HG02938 (cell line): ENCODE data around the gene MDGA2.
"Not testable (repeated sequence)": the region's sequence is repeated elsewhere in the genome, so short reads cannot be mapped to it uniquely, and the experiment has no call there.

Experiments used
- ATAC-seq: cut with Tn5 transposase; IDR thresholded peaks from one replicate; pipeline ENCODE4 v1.9.1; 2021; ENCODE audit warnings: mild to moderate bottlenecking, moderate library complexity; ENCODE audit not compliant: unreplicated experiment

Gene MDGA2

DNA sequence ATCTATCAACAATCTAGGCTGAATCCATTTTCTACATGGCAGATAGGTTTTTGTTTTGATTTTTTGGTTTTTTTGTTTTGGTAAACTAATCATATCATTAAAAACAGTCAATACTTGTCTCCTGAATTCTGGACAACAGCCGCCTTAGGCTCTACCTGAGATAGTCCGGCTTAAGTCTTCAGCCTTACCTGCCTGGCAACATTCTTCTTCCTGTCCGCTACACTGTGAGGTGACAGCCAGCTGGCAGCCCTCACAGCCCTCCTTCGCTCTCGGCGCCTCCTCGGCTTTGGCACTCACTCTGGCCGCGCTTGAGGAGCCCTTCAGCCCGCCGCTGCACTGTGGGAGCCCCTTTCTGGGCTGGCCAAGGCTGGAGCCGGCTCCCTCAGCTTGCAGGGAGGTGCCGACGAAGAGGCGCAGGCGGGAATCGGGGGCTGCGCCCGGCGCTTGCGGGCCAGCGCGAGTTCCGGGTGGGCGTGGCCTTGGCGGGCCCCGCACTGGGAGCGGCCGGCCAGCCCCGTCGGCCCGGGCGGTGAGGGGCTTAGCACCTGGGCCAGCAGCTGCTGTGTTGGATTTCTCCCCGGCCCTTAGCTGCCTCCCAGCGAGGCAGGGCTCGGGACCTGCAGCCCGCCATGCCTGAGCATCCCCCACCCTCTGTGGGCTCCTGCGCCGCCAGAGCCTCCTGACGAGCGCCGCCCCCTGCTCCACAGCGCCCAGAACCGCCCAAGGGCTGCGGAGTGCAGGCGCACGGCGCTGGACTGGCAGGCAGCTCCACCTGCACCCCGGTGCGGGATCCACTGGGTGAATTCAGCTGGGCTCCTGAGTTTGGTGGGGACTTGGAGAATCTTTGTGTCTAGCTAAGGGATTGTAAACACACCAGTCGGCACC is 49.0 kb downstream of the MDGA2 start:
- ATAC-seq = no peak

DNA sequence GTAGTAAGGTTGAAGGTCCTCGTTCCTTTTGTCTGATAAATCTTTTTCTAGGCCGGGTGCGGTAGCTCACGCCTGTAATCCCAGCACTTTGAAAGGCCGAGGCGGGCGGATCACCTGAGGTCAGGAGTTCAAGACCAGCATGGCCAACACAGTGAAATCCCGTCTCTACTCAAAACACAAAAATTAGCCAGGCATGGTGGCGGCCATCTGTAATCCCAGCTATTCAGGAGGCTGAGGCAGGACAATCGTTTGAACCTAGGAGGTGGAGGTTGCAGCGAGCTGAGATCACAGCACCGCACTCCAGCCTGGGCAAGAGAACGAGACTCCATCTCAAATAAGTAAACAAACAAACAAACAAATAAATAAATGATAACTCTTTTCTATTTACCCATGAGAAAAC is 51.3 kb downstream of the MDGA2 start:
- ATAC-seq = not testable (repeated sequence)

DNA sequence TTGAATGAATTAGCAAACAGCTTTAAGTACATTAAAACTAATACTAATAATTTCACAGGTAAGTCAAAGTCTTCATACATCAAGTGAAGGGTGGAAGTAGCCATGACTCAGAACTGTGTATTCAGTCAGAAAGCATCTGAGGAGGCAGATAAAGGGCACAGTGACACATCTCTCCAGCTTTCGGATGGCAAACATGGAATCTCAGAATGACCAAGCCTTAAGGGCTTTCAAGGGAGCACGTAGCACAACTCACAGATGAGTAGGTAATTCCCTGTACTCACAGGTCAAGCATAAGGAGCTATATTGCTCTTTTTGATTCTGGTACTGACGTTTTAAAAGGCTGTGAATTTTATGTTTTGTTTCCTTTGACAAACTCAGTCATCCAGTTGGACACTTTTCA is 56.0 kb downstream of the MDGA2 start:
- ATAC-seq = no peak

DNA sequence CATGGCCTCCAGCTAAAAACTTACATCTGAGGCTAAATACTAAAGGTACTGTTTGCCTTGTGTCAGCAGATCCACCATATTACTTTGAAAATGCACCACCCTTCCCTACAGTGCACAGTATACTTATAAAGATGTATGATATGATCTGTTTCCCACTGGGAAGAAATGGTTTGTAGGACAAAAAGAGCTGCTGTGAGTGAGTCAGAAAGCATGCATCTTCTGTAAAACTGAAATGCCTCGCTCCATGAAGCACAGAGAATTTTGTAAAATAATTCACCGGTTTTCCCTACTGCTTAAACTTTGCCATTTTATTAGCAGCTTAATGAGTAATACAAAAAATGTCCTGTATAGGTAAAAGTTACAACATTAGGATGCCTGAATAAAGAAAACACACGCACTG is 68.8 kb downstream of the MDGA2 start:
- ATAC-seq = no peak

GRCh38 chr14:47596860-47597259 is 78.5 kb downstream of the MDGA2 start:
- peak; percentile 49 for ATAC-seq

- ATAC-seq = peak; percentile 68
Measured at GRCh38 chr14:47596232-47596631, 79.2 kb downstream of the MDGA2 start.

- ATAC-seq = no peak
Measured at GRCh38 chr14:47595552-47595951, 79.9 kb downstream of the MDGA2 start.

DNA sequence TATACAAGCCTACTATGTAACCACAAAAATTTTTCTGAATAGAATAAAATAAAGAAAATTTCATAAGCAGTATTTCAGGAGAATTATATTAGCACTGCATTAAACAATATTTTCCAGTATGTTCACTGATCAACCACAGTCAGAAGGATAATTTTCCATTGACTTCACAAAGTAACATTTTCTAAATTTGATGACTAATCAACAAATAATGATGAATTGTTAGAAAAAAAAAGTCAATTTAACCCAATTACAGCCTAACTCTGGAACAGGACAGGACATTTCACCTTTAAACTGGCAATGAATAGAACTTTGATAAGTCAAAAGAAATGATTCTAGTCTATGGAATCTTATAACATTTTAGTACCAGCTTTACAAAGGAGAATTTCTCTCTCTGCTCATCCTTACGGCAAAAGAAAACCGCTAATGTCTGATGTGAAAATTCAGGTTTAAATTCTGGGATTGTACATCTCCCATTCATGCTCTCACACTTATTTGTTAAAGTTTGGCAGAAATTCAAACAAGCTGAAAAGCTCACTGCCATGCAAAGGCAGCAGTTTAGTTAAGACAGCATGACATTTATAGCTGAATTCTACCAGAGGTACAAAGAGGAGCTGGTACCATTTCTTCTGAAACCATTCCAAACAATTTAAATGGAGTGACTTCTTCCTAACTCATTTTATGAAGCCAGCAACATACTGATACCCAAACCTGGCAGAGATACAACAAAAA is 84.5 kb downstream of the MDGA2 start:
- ATAC-seq = no peak

DNA sequence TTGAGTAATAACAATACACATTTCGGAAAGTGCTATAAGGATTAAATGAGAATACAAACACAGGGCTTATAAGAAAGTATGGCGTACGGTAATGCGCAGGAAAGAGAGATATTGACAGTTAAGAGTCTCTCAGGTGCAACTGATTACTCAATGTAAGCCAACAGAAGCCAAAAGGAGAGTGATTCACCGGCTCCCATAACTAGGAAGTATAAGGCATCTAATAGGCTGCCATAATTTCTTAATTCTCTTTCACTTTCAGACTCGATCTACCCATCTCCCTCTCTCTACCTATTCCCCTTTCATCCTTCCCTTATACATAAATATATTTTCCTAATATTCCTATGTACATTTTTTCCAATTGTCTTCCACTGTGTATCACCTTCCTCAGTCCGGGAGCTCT is 90.0 kb downstream of the MDGA2 start:
- no peak for ATAC-seq

DNA sequence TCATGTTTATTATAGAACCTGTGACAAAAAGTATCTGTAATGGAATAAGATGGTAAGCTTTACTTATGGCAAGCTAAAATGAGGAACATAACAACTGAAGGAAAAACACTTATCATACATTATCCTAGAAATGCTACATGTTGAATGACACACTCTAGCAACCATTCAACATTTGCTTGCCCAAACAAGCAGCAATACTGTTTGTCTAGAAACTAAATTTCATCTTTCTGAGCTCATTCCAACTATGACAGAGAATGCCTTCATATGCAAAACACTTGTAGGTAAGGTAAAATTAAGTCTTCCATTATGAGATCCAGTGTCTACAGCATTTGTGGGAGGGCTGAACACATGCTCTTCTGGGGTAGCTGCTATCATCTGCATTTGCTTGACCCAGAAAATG is 108.1 kb downstream of the MDGA2 start:
- no peak for ATAC-seq

DNA sequence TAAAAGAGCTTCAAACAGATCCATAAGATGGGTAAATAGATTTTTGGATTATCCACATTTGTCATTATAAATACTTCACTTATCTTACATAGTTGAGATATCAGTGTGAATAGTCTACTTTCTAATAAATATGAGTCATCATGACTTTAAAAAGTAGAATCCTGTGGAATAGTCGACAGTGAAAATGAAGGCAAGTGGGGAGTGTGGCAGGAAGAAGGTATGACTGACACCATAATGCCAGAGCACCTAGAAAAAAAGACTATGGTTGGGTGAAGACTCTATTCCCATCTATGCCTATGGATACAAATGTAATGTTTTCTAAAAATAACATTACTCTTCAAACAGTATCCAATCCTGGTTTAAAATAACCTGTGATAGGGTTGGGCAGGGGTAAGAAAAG is 117.5 kb downstream of the MDGA2 start:
- no peak for ATAC-seq

DNA sequence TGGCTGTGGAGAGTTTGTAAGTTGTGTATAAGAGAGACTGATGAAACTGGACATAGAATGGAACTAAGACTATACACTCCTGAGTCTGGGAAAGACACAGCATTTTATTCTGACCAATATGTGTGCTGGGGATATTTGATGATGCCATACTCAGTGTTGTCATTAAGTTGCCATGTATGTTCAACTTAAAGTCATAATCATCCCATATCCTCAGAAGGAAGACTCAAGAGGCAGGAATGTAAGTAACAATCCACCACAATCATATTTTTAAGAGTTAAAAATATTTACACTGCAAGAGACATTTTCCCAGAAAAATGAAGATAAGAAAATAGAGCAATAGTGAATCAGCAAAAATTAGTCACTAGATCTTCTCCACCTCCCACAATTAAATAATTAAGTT is 120.1 kb downstream of the MDGA2 start:
- ATAC-seq = no peak

GRCh38 chr14:47549886-47550285 is 125.5 kb downstream of the MDGA2 start:
- no peak for ATAC-seq

GRCh38 chr14:47543459-47543858 is 131.9 kb downstream of the MDGA2 start:
- ATAC-seq = no peak

GRCh38 chr14:47541662-47542061 is 133.7 kb downstream of the MDGA2 start:
- no peak for ATAC-seq

- no peak for ATAC-seq
Measured at GRCh38 chr14:47539031-47539461, 136.4 kb downstream of the MDGA2 start.

- ATAC-seq = no peak
Measured at GRCh38 chr14:47536341-47536740, 139.1 kb downstream of the MDGA2 start.

DNA sequence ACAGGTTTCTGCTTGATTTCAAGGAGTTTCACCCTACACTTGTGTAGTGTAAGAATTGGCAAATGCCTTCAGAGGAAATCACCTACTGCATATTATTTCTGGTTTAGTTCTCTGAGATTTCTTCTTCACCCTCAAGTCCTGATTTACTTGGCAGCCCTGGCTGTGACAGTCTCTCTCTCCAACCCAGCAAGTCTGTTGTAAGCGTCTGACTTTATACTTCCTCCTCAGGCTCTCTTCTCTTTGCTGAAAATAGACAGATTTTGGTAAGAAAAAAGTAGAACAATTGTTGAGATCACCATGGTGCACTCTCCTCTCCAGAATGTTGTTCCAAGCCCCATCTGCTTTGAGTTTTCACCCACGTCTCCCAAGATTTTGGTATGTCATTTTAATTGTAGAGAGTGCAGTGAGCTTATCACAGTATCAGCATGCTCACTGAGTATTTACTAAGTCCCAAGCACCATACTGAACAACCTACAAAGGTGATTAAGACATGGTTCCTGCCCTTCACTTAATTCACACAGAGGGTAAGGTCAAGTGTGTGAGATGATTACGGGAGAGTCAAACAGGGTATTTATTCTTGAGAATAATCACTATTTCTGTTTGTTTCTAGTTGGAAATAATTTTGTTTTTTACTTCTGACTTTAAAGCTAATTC is 148.7 kb downstream of the MDGA2 start:
- no peak for ATAC-seq

DNA sequence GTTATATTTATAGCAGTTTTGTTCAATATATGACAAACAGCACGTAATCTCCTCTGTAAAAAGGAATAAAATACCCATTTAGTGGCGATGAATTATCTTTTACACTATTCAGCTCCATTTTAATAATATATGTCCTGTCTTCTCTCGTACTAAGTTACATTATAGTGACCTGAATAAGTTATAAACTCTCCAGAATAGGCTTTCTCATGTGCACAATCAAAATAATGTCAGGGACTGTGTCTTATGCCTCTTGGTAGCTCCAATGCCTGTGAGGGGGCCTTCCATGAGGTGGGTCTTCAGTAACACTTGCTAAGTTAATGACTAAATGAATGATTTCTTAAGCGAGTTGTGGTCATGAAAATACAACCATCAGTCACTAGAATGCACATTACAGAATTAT is 150.9 kb downstream of the MDGA2 start:
- no peak for ATAC-seq

DNA sequence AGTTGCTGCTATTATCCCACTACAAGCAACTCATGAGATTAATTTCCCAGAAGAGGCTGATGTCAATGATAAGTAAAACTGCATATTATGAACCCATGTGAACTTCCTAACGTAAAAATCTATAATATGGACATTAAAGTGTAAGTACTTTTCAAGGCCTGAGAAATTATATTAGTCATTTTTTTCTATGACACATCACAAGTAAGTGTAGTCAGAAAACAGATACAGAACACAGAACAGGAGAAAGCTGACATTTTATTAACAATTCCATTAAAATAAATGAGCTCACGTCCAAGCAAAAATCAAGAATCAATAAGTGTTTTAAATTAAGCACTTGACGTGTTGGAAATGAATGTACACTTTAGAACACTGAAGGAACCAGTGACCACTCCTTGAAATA is 155.0 kb downstream of the MDGA2 start:
- no peak for ATAC-seq

- ATAC-seq = no peak
Measured at GRCh38 chr14:47511829-47512228, 163.6 kb downstream of the MDGA2 start.

DNA sequence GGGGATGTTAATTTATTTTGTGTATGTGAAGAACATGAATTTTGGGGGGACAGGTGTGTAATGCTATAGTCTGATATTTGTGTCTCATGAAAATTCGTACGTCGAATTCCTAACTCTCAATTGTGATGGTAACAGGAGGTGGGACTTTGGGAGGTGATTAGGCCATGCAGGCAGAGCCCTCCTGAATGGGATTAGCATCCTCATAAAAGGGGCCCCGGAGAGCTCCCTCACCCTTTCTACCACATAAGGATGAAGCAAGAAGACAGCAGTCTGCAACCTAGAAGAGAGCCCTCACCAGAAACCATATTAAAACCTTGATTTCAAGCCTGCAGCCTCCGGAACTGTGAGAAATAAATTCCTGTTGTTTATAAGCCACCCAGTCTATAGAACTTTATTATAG is 165.4 kb downstream of the MDGA2 start:
- ATAC-seq = no peak
